ENCODE data around the gene VSTM2B.

- TF ChIP-seq, protein P1, sequence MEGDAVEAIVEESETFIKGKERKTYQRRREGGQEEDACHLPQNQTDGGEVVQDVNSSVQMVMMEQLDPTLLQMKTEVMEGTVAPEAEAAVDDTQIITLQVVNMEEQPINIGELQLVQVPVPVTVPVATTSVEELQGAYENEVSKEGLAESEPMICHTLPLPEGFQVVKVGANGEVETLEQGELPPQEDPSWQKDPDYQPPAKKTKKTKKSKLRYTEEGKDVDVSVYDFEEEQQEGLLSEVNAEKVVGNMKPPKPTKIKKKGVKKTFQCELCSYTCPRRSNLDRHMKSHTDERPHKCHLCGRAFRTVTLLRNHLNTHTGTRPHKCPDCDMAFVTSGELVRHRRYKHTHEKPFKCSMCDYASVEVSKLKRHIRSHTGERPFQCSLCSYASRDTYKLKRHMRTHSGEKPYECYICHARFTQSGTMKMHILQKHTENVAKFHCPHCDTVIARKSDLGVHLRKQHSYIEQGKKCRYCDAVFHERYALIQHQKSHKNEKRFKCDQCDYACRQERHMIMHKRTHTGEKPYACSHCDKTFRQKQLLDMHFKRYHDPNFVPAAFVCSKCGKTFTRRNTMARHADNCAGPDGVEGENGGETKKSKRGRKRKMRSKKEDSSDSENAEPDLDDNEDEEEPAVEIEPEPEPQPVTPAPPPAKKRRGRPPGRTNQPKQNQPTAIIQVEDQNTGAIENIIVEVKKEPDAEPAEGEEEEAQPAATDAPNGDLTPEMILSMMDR (IDR thresholded peaks at IDR 0.05), result no peak
- no peak for TF ChIP-seq POLR2A (IDR thresholded peaks at IDR 0.05)
These were observed 5.4 kb upstream of the VSTM2B start for GRCh38 chr19:29520390-29520789.
